GM18951 (cell line): ENCODE data around the gene DLG2.

Source experiments
- POLR2A ChIP-seq: IDR thresholded peaks from 4 replicates; pipeline ENCODE4 v1.6.1; 2011; ENCODE audit warnings: mild to moderate bottlenecking; ENCODE audit not compliant: insufficient read length, insufficient read depth; ENCODE audit errors: extremely low read depth
- in situ Hi-C: fragments of 300-500 bp; cut with MboI; formaldehyde crosslinking; loops from one replicate; pipeline ENCODE4 v1.12.0; 2022; ENCODE audit warnings: low sequenced_read_pairs, mixed read lengths, inconsistent platforms; ENCODE audit not compliant: unreplicated experiment

Gene DLG2

GRCh38 chr11:83922953-83923352 lies 1704.2 kb downstream of the DLG2 start:
- in situ Hi-C loops: no loop called here
- TF ChIP-seq POLR2A: no peak

- TF ChIP-seq POLR2A: no peak
These were observed 1704.8 kb downstream of the DLG2 start for GRCh38 chr11:83922318-83922717.

DNA sequence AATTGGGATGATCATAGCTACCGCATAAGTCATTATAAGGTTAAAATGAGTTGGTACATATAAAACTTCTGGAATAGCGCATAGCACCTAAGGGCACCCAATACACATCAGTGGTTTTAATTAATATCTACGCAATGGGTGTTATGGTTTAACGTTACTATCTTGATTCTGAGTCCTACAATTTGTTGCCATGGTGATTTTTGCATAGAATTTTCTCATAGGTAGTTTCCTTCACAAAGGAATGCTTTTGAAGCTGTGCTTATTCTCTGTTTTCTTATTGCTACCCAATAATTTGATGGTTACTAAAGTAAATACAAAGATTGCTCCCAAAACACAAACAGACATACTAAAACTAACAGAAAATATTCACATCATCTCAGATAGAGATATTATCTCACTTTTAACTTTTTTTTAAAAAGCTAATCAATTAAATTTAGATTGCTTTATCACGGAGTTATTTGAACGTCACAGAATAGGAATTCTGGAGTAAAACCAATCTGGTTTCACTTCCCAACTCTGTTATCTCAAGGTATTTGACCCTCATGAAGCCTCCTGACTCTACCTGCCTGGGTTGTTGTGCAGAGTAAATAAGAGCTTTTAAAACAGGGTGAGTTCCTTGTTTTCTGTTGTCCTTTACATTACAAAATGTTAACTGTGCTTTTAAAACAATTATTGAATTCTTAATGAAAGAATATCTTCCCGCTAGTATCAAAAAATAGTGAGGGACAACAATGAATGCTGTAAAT lies 1705.5 kb downstream of the DLG2 start:
- in situ Hi-C loops: no loop called here
- no peak for TF ChIP-seq POLR2A

More at GRCh38 chr11:83922318-83922717, 1704.8 kb downstream of the DLG2 start:
- in situ Hi-C loops: no loop called here

- no peak for TF ChIP-seq POLR2A
- in situ Hi-C loops: no loop called here
These were observed 1708.7 kb downstream of the DLG2 start for GRCh38 chr11:83918476-83918875.

DNA sequence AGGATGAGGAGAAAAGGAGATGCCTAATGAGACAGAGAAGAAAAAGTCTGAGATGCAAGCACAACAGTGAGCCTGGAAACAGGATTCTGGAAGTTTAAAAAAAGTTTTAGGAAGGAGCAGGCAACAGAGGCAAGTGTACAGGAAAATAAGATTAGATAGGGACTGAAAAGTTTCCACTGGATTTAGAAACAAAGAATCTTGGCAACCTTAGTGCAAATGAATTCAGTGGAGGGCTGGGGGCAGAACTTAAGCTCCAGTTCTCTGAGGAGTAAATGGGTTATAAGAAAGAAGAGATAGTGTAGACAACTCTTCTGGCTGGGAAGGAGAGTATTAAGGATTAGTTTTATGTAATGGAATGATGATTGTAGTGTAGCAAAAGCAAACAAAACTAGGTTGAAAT lies 1712.1 kb downstream of the DLG2 start:
- in situ Hi-C loops: no loop called here
- no peak for TF ChIP-seq POLR2A

DNA sequence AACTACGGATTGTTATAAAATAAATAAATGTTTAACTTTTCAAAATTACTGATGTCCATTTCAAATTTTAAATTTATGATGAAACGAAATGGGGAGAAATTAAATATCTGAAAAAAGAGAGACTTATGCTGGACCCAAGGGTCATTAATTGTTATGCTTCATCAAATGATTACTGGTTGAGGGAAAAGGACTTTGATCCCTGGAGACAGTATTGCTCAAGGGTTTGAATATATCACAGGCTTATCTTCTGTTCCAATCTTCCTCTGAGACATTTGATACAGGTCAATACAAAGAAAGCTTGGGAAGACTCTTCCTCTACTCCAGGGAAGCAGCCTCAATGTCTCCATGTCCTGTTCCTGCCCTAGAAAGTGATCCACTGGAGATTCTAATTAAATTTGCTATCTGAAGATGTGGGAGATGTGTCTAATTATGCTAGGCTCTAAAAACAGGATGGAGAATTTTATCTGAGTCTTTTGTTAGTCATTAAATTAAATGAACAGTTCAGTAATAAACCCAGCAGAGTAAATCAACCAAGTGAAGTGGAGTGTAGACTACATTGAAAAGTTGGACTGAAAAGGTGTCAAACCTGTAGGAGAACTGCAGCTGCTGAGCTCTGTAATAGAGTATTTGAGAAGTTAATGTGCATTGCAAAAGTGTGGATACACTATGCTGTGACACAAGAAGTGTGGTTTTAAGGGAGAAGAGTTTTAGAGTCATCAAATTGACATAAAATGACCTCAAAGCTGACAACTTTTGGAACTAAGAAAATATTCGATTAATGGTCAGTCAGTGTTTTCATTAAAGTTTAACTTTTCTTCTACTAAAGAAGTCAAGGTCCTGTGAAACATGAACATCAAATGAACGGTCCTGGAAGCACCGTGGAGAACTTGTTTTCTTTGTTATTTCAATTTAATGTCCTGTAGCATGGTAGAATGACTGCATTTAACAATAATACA lies 1717.3 kb downstream of the DLG2 start:
- TF ChIP-seq POLR2A: no peak
- in situ Hi-C loops: no loop called here

- in situ Hi-C loops: no loop called here
- no peak for TF ChIP-seq POLR2A
These were observed 1718.8 kb downstream of the DLG2 start for GRCh38 chr11:83908298-83908856.

- no peak for TF ChIP-seq POLR2A
- in situ Hi-C loops: no loop called here
These were observed 1731.6 kb downstream of the DLG2 start for GRCh38 chr11:83895516-83895915.

DNA sequence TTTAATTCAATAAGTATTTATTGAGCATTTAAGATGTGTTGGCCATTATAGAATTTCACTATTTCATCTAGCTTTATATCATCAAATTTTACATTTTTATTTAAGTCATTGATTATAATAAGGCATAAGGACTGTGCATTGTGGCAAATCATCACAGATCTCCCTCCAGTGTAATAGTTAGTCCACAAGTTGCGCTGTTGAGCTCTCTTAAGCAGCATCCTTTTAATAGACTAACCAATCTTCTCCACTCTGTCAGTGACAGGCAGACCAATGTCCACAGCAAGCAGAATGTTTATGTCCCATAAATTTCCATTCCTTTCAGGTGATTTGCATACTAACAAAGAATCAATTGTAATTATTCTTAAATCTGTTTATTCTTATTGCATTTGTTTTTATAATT lies 1745.7 kb downstream of the DLG2 start:
- in situ Hi-C loops: no loop called here
- TF ChIP-seq POLR2A: no peak

- TF ChIP-seq POLR2A: no peak
- in situ Hi-C loops: no loop called here
These were observed 1756.1 kb downstream of the DLG2 start for GRCh38 chr11:83871054-83871453.

GRCh38 chr11:83866655-83867054 lies 1760.5 kb downstream of the DLG2 start:
- in situ Hi-C loops: no loop called here
- no peak for TF ChIP-seq POLR2A

- in situ Hi-C loops: no loop called here
- no peak for TF ChIP-seq POLR2A
These were observed 1761.3 kb downstream of the DLG2 start for GRCh38 chr11:83865636-83866461.
